IMR-90 (cell line): ENCODE results near the gene PODXL. TPM values are rescaled to one million over a fixed set of nuclear protein-coding genes. Genes with fewer than 3 reads are reported as not detected.

ENCODE experiments used
- ATAC-seq: fragments of 200-7000 bp; cut with Tn5 transposase; 2 replicates; pipeline ENCODE4 v1.9.1; 2020; ENCODE audit warnings: low read depth, mild to moderate bottlenecking, moderate library complexity
- BruUV-seq: library from RNA; stranded (reverse); fragments of 400-500 nt; replicated peaks from 2 replicates; lab custom pipeline; 2021; lab: Mats Ljungman, UMichigan
- CTCF ChIA-PET: fragments of 300-600 bp; formaldehyde crosslinking; extraction: SDS; loops from one replicate; lab custom pipeline; 2021; ENCODE audit warnings: antibody characterized with exemption; lab: Yijun Ruan, JAX
- POLR2A ChIA-PET: fragments of 300-600 bp; sonication (Branson Sonifier 250); formaldehyde crosslinking; loops from one replicate; lab custom pipeline; 2022; ENCODE audit warnings: antibody characterized with exemption; ENCODE audit not compliant: unreplicated experiment; lab: Charles Lee
- DNase-seq: peaks from one replicate; pipeline ENCODE4 v3.0.0; 2013
- H2AFZ ChIP-seq: replicated peaks from 2 replicates; pipeline ENCODE3; 2013; ENCODE audit warnings: low read length, mild to moderate bottlenecking; ENCODE audit not compliant: poor library complexity
- H2AK5ac ChIP-seq: 2 replicates; pipeline ENCODE4 v1.6.1; 2013; ENCODE audit warnings: low read depth, low read length, inconsistent platforms
- H2AK9ac ChIP-seq: replicated peaks from 2 replicates; pipeline ENCODE3; 2013; ENCODE audit warnings: mild to moderate bottlenecking, low read depth, low read length, moderate library complexity; ENCODE audit not compliant: poor library complexity
- H2BK120ac ChIP-seq: 2 replicates; pipeline ENCODE4 v1.6.1; 2013; ENCODE audit warnings: low read depth, low read length, inconsistent platforms
- H2BK15ac ChIP-seq: 3 replicates; pipeline ENCODE4 v1.6.1; 2013; ENCODE audit warnings: low read depth, low read length, inconsistent platforms
- H2BK20ac ChIP-seq: 2 replicates; pipeline ENCODE4 v1.6.1; 2013; ENCODE audit warnings: low read depth, mild to moderate bottlenecking, inconsistent platforms, low read length, moderate library complexity
- H2BK5ac ChIP-seq: 2 replicates; pipeline ENCODE4 v1.6.1; 2013; ENCODE audit warnings: mild to moderate bottlenecking, low read depth, low read length, inconsistent platforms; ENCODE audit not compliant: poor library complexity, severe bottlenecking
- H3K14ac ChIP-seq: replicated peaks from 2 replicates; pipeline ENCODE4 v1.6.1; 2013; ENCODE audit warnings: low read depth, low read length, inconsistent platforms
- H3K18ac ChIP-seq: 2 replicates; pipeline ENCODE4 v1.6.1; 2013; ENCODE audit warnings: low read depth, low read length, control low read depth
- H3K23ac ChIP-seq: 2 replicates; pipeline ENCODE4 v1.6.1; 2013; ENCODE audit warnings: low read depth, low read length, inconsistent platforms
- H3K27ac ChIP-seq: 2 replicates; pipeline ENCODE4 v1.5.1; 2013; ENCODE audit warnings: mild to moderate bottlenecking, control low read depth, low read length; ENCODE audit not compliant: insufficient read depth
- H3K27me3 ChIP-seq: 2 replicates; pipeline ENCODE4 v1.6.1; 2013; ENCODE audit warnings: low read length; ENCODE audit not compliant: control insufficient read depth, insufficient read depth
- H3K36me3 ChIP-seq: 2 replicates; pipeline ENCODE4 v1.6.1; 2013; ENCODE audit warnings: low read length, mixed read lengths; ENCODE audit not compliant: control insufficient read depth, insufficient read depth
- H3K4ac ChIP-seq: 2 replicates; pipeline ENCODE4 v1.6.1; 2013; ENCODE audit warnings: low read depth, low read length, inconsistent platforms
- H3K4me1 ChIP-seq: 2 replicates; pipeline ENCODE4 v1.6.1; 2013; ENCODE audit warnings: low read length, mixed read lengths; ENCODE audit not compliant: control insufficient read depth, insufficient read depth
- H3K4me2 ChIP-seq: 2 replicates; pipeline ENCODE4 v1.6.1; 2013; ENCODE audit warnings: low read depth, mild to moderate bottlenecking, control low read depth, low read length, moderate library complexity
- H3K4me3 ChIP-seq: 2 replicates; pipeline ENCODE4 v1.5.1; 2013; ENCODE audit warnings: low read depth, mild to moderate bottlenecking, control low read depth, low read length, moderate library complexity; ENCODE audit not compliant: insufficient read depth
- H3K56ac ChIP-seq: 2 replicates; pipeline ENCODE4 v1.6.1; 2013; ENCODE audit warnings: low read length, inconsistent platforms; ENCODE audit not compliant: insufficient read depth; ENCODE audit errors: extremely low read depth
- H3K79me1 ChIP-seq, 2 experiments: 2 replicates each; pipeline ENCODE4 v1.6.1; 2013; ENCODE audit warnings: low read length in 2 of 2, inconsistent platforms in 1 of 2, low read depth in 1 of 2
- H3K9ac ChIP-seq: 2 replicates; pipeline ENCODE4 v1.6.1; 2013; ENCODE audit warnings: low read depth, low read length, control low read depth
- H3K9me1 ChIP-seq: 2 replicates; pipeline ENCODE4 v1.6.1; 2013; ENCODE audit warnings: low read length, inconsistent platforms; ENCODE audit not compliant: insufficient read depth
- H3K9me3 ChIP-seq: 2 replicates; pipeline ENCODE4 v1.6.1; 2013; ENCODE audit warnings: low read length; ENCODE audit not compliant: control insufficient read depth, insufficient read depth
- H4K20me1 ChIP-seq: 2 replicates; pipeline ENCODE4 v1.6.1; 2013; ENCODE audit warnings: low read length, inconsistent platforms; ENCODE audit not compliant: insufficient read depth
- H4K5ac ChIP-seq: 2 replicates; pipeline ENCODE4 v1.6.1; 2013; ENCODE audit warnings: mild to moderate bottlenecking, low read depth, low read length, control low read depth
- H4K8ac ChIP-seq, 2 experiments: 2 replicates each; pipeline ENCODE4 v1.6.1; 2013; ENCODE audit warnings: low read depth in 2 of 2, low read length in 2 of 2, control low read depth in 1 of 2, inconsistent platforms in 1 of 2
- H4K91ac ChIP-seq: 2 replicates; pipeline ENCODE4 v1.6.1; 2013; ENCODE audit warnings: low read depth, low read length, inconsistent platforms; ENCODE audit not compliant: insufficient read depth
- NFE2L2 ChIP-seq: fragments of 150-350 bp; IDR thresholded peaks from 2 replicates; pipeline ENCODE4 v1.6.1; 2016; ENCODE audit warnings: low read depth, mild to moderate bottlenecking, low read length
- WGBS, 2 experiments: methylation state at CpG; one replicate each; pipeline versions ENCODE4 v1.1.5 to v1.1.7; 2013; ENCODE audit warnings: missing lambda C conversion rate in 2 of 2; ENCODE audit not compliant: insufficient read length in 1 of 2; ENCODE audit errors: extremely low coverage in 2 of 2; 5-methylcytosine and 5-hydroxymethylcytosine counted together
- dilution Hi-C: fragments of 300-500 bp; cut with HindIII; formaldehyde crosslinking; loops from one replicate; pipeline ENCODE4 v1.14.3; 2018; ENCODE audit warnings: low sequenced_read_pairs; ENCODE audit not compliant: unreplicated experiment
- in situ Hi-C: fragments of 300-500 bp; cut with MboI; formaldehyde crosslinking; loops from 3 replicates; pipeline ENCODE4 v1.14.3; 2019; ENCODE audit warnings: low sequenced_read_pairs, inconsistent platforms, mixed read lengths
- intact Hi-C: fragments of 100-400 bp; cut with micrococcal nuclease; formaldehyde crosslinking; loops from 2 replicates; pipeline ENCODE4 v1.10.0; 2022
- polyA plus RNA-seq, 3 experiments: library from polyadenylated mRNA; depleted of rRNA; stranded (reverse); fragments of >200 nt; gene quantifications; 2 replicates each; pipeline ENCODE4 v1.2.3, GENCODE V29; 2012; ENCODE audit warnings: low replicate concordance in 1 of 3
- total RNA-seq: library from RNA; depleted of rRNA; stranded (reverse); fragments of >200 nt; gene quantifications from 2 replicates; pipeline ENCODE4 v1.2.3, GENCODE V29; 2012

Gene PODXL
- total and polyA plus RNA-seq, 2 of the 4 experiments (the other 2 are of a cell fraction) = 1.3 to 3.8 TPM

DNA sequence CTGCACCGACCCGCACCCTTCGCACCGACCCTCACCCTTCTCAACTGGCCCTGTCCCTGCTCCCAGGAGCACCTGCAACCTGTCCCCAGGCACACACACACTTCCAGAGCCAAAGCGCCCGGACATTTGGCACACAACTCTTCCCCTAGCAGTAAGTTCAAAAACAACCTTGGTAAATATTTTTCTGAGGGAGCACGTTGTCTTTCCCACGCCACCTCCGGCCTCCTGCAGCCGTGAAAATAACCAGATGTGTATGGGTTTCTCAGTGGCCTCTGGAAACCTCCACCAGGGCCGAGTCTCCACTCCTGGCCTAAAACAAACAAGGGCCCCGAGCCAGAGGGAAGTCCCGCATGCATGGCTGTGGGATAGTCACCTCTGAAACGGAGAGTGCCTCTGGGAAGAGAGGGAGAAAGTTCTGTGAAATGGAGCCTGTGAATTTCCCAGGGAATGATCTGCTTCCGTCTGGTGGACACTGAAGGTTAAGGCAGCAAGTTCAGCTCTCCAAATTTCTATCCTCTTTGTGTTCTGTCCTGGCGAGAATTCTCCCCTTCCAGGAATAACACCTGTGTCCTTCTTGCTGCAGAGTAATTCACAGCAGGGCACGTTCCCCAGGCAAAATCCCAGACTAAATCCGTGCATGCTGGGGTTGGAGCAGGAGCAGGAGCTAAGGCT lies 15.8 kb downstream of the PODXL start:
- no peak overlapping the region for H3K4me3 ChIP-seq
- H3K36me3 ChIP-seq = no peaks in the 10 kb centered on the region
- H3K27ac ChIP-seq = no peak overlapping the region
- H4K20me1 ChIP-seq = no peaks in the 10 kb centered on the region
- no peak overlapping the region for H2BK5ac ChIP-seq
- in situ Hi-C loops (loop anchor here (10.0 kb wide), 1 partner anchor 114 kb away; no protein-coding TSS in a partner anchor), intact Hi-C loops (no loop called here), dilution Hi-C loops (no loop called here)
- no peak overlapping the region for H2AK5ac ChIP-seq
- H3K18ac ChIP-seq = no peak overlapping the region
- BruUV-seq = no TSS peak
- no peak overlapping the region for H3K4ac ChIP-seq
- H4K5ac ChIP-seq = no peak overlapping the region
- peaks cover 18% of the 10 kb centered on the region for H3K9me1 ChIP-seq
- ChIA-PET POLR2A (no interaction called here), CTCF (no interaction called here)
- no peaks in the 10 kb centered on the region for H3K9me3 ChIP-seq
- H3K14ac ChIP-seq = no peak overlapping the region; the same call in 1 of the 2 replicates
- H4K91ac ChIP-seq = no peak overlapping the region
- 20% methylated on average over 1 of the region's 18 CpGs; no CpG with 5 or more reads in 1 of the 2 experiments for WGBS, 2 experiments
- no peak overlapping the region for H3K56ac ChIP-seq
- no peak overlapping the region for H3K9ac ChIP-seq
- no peak overlapping the region for H4K8ac ChIP-seq
- ATAC-seq = no peak
- no peak overlapping the region; the same call in 1 of the 2 replicates for H3K23ac ChIP-seq
- no peak overlapping the region for H2AK9ac ChIP-seq
- H2BK15ac ChIP-seq = no peak overlapping the region
- DNase-seq = no peak
- H2BK20ac ChIP-seq = no peak overlapping the region
- peak overlapping the region; percentile 59 for H2AFZ ChIP-seq
- H3K79me1 ChIP-seq = peaks cover 5 to 38% of the 10 kb centered on the region in 2 experiments; a peak in 3 of 4 replicates
- no peak for TF ChIP-seq NFE2L2
- no peak overlapping the region for H3K4me2 ChIP-seq
- H3K27me3 ChIP-seq = no peaks in the 10 kb centered on the region
- no peak overlapping the region; the same call in 1 of the 2 replicates for H2BK120ac ChIP-seq
- peaks cover 9% of the 10 kb centered on the region for H3K4me1 ChIP-seq
